Type B pancreatic cell (in vitro differentiated cells): ENCODE measurements around the gene OSBP2. TPM values are rescaled to one million over a fixed set of nuclear protein-coding genes. Genes with fewer than 3 reads are reported as not detected.

Source experiments
- DNase-seq: peaks from one replicate; pipeline ENCODE4 v3.0.0; 2021; ENCODE audit warnings: mixed read lengths; ENCODE audit not compliant: unreplicated experiment; ENCODE audit errors: extremely low spot score
- H3K27ac Mint-ChIP-seq: 2 replicates; pipeline ENCODE4 v1.8.0; 2021; ENCODE audit warnings: mild to moderate bottlenecking, mixed read lengths
- H3K27me3 Mint-ChIP-seq: 2 replicates; pipeline ENCODE4 v1.8.0; 2021; ENCODE audit warnings: mixed read lengths
- H3K36me3 Mint-ChIP-seq: 2 replicates; pipeline ENCODE4 v1.8.0; 2021; ENCODE audit warnings: mixed read lengths
- H3K4me1 Mint-ChIP-seq: one replicate; pipeline ENCODE4 v1.8.0; 2021; ENCODE audit warnings: mixed read lengths; ENCODE audit not compliant: unreplicated experiment
- H3K4me3 Mint-ChIP-seq: 2 replicates; pipeline ENCODE4 v1.8.0; 2021; ENCODE audit warnings: mild to moderate bottlenecking, mixed read lengths
- H3K9me3 Mint-ChIP-seq: 2 replicates; pipeline ENCODE4 v1.8.0; 2021; ENCODE audit warnings: mixed read lengths
- CTCF ChIP-seq: fragments of 200-600 bp; sonication (generic); conservative IDR thresholded peaks from 2 replicates; pipeline ENCODE4 v1.5.0; 2021; ENCODE audit warnings: antibody characterized with exemption, mild to moderate bottlenecking
- total RNA-seq: library from RNA; stranded (reverse); gene quantifications from 2 replicates; pipeline ENCODE4 v1.2.1, GENCODE V29; 2021; ENCODE audit warnings: low replicate concordance

Gene OSBP2
- total RNA-seq, 1 donor from 2014 or later: 8.1 TPM

GRCh38 chr22:30906411-30906810, 211.7 kb downstream of the OSBP2 start:
- Mint-ChIP-seq H3K36me3 (peaks cover 21% of the 10 kb centered on the region), H3K27ac (no peak overlapping the region), H3K27me3 (no peaks in the 10 kb centered on the region), H3K4me3 (no peak overlapping the region), H3K4me1 (no peaks in the 10 kb centered on the region), H3K9me3 (no peaks in the 10 kb centered on the region)
- DNase-seq: peak; percentile 39
- no peak for TF ChIP-seq CTCF

GRCh38 chr22:30906946-30907345, 212.3 kb downstream of the OSBP2 start:
- H3K27ac Mint-ChIP-seq: no peak overlapping the region
- DNase-seq: peak; percentile 55
- H3K27me3 Mint-ChIP-seq: no peaks in the 10 kb centered on the region
- no peaks in the 10 kb centered on the region for H3K9me3 Mint-ChIP-seq
- TF ChIP-seq CTCF: no peak
- H3K36me3 Mint-ChIP-seq: peaks cover 18% of the 10 kb centered on the region
- H3K4me3 Mint-ChIP-seq: no peak overlapping the region
- no peaks in the 10 kb centered on the region for H3K4me1 Mint-ChIP-seq

- Mint-ChIP-seq H3K4me3 (no peak overlapping the region), H3K4me1 (no peaks in the 10 kb centered on the region), H3K27ac (no peak overlapping the region), H3K27me3 (no peaks in the 10 kb centered on the region), H3K36me3 (peaks cover 10% of the 10 kb centered on the region), H3K9me3 (no peaks in the 10 kb centered on the region)
- no peak for TF ChIP-seq CTCF
- peak; percentile 60 for DNase-seq
Measured at GRCh38 chr22:30908051-30908461, 213.4 kb downstream of the OSBP2 start.

GRCh38 chr22:30909306-30909705, 214.6 kb downstream of the OSBP2 start:
- Mint-ChIP-seq H3K4me1 (no peaks in the 10 kb centered on the region), H3K27ac (no peak overlapping the region), H3K4me3 (no peak overlapping the region), H3K9me3 (no peaks in the 10 kb centered on the region), H3K27me3 (no peaks in the 10 kb centered on the region), H3K36me3 (peaks cover 5% of the 10 kb centered on the region)
- no peak for TF ChIP-seq CTCF
- DNase-seq: peak; percentile 24

- Mint-ChIP-seq H3K36me3 (peaks cover 4% of the 10 kb centered on the region), H3K9me3 (no peaks in the 10 kb centered on the region), H3K27me3 (no peaks in the 10 kb centered on the region), H3K4me3 (no peak overlapping the region), H3K27ac (no peak overlapping the region), H3K4me1 (no peaks in the 10 kb centered on the region)
- DNase-seq: peak; percentile 7
- no peak for TF ChIP-seq CTCF
Measured at GRCh38 chr22:30910358-30910757, 215.7 kb downstream of the OSBP2 start.

GRCh38 chr22:30918761-30919160, 224.1 kb downstream of the OSBP2 start:
- peaks cover 4% of the 10 kb centered on the region for H3K4me1 Mint-ChIP-seq
- no peak overlapping the region for H3K4me3 Mint-ChIP-seq
- H3K27ac Mint-ChIP-seq: no peak overlapping the region
- H3K27me3 Mint-ChIP-seq: no peaks in the 10 kb centered on the region
- TF ChIP-seq CTCF: no peak
- peak; percentile 6 for DNase-seq
- H3K36me3 Mint-ChIP-seq: no peaks in the 10 kb centered on the region
- no peaks in the 10 kb centered on the region for H3K9me3 Mint-ChIP-seq
